Sigmoid colon (tissue), 4 donors: ENCODE data around the gene PARP8.

Experiments used
- CTCF ChIP-seq, 4 experiments: fragments of 450-650 bp in 3 of 4; fragments of 200-600 bp in 1 of 4; IDR thresholded peaks; one replicate each; pipeline ENCODE4 v1.5.1; 2016 to 2019; ENCODE audit warnings: antibody characterized with exemption in 4 of 4, mild to moderate bottlenecking in 3 of 4, moderate library complexity in 2 of 4
- EP300 ChIP-seq, 4 donors: sonication (generic); formaldehyde crosslinking; IDR thresholded peaks; one replicate each; pipeline ENCODE4 v1.6.1; 2017; ENCODE audit warnings: antibody characterized with exemption in 4 of 4
- POLR2A ChIP-seq, 2 donors: fragments of 450-650 bp; IDR thresholded peaks; one replicate each; pipeline ENCODE4 v1.6.1; 2016; ENCODE audit warnings: antibody characterized with exemption in 2 of 2, mild to moderate bottlenecking in 2 of 2, moderate library complexity in 2 of 2
- POLR2AphosphoS5 ChIP-seq, 4 donors: sonication (generic); formaldehyde crosslinking; IDR thresholded peaks; one replicate each; pipeline ENCODE4 v1.6.1; 2017; ENCODE audit warnings: antibody characterized with exemption in 4 of 4

- TF ChIP-seq EP300 (IDR thresholded peaks at IDR 0.05): no peak
- no peak for TF ChIP-seq CTCF (IDR thresholded peaks at IDR 0.05)
- no peak for TF ChIP-seq POLR2A (IDR thresholded peaks at IDR 0.05)
- no peak for TF ChIP-seq POLR2AphosphoS5 (IDR thresholded peaks at IDR 0.05)
These were observed 162.6 kb downstream of the PARP8 start for GRCh38 chr5:50829023-50829422.
